NCI-H1930 (cell line): ENCODE measurements around the gene YWHAG.
"Not testable (repeated sequence)": the region's sequence is repeated elsewhere in the genome, so short reads cannot be mapped to it uniquely, and the experiment has no call there.

Experiments used
- DNase-seq, 2 experiments: peaks; one replicate each; lab custom pipeline; 2025; lab: John Stamatoyannopoulos, UW

Gene YWHAG

DNA sequence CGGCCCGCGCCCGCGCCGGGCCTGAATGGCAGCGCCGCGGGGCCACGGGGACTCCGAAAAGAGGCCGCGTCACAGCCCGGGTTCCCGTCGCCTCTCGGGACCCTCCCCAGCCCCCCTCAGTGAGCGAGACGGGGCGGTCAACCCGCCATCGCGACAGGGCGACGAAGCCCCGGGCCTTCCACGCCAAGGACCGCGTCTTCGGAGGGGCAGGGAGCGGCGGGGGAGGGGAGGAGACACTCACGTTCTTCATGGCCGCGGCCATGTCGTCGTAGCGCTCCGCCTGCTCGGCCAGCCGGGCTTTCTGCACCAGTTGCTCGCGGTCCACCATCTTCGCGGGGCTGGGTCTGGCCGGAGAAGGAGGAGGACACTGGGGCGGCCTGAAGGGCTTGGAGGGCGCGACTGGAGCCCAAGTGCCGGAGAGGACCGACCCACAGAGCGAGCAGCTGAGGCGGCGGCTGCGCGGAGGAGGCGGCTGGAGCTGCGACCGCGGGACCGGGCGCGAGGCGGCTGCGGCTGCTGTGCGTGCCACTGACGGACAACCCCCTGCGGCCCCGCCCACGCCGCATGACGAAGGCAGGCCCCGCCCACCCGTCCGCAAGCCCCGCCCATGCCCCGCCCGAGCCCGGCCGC lies at the start of gene YWHAG:
YWHAG (minus strand) TSS at position 511 of the 630 bp plus-strand sequence; CDS start at position 328, 183 bp downstream.
- DNase-seq: peak; percentile 87 to 94

- DNase-seq: no peak
These were observed 49.4 kb upstream of the YWHAG start for GRCh38 chr7:76408121-76408560.

DNA sequence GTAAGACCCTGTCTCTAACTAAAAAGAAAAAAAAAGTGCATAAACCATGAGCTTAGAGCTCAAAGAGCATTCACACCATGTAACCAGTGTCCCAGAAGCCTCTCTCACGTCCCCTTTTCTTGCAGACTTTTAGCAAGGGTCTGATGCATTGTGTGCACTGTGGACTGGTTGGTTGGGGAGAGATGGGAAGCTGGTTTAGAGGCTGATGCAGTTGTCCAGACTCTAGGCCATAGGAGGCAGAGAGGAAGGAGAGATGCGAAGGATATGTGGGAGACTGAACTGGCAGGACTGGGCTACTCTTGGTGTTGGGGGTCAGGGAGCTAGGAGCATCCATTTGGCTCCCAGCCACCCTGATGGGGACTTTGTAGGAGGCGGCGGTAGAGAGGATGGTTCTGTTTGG lies 48.9 kb upstream of the YWHAG start:
- no peak for DNase-seq

DNA sequence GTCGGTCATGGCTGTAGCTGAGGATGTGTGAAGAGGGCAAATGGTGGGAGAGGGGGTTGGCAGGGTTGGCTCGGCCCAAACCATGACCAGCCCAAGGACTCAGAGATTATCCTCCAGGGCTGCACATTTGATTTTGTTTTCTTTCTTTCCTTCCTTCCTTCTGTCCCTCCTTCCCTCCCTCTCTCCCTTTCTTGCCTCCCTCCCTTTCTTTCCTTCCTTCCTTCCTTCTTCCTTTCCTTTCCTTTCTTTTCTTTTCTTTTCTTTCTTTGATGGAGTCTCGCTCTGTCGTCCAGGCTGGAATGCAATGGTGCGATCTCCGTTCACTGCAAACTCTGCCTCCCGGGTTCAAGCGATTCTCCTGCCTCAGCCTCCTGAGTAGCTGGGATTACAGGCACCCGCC lies 46.9 kb upstream of the YWHAG start:
- no peak for DNase-seq

DNA sequence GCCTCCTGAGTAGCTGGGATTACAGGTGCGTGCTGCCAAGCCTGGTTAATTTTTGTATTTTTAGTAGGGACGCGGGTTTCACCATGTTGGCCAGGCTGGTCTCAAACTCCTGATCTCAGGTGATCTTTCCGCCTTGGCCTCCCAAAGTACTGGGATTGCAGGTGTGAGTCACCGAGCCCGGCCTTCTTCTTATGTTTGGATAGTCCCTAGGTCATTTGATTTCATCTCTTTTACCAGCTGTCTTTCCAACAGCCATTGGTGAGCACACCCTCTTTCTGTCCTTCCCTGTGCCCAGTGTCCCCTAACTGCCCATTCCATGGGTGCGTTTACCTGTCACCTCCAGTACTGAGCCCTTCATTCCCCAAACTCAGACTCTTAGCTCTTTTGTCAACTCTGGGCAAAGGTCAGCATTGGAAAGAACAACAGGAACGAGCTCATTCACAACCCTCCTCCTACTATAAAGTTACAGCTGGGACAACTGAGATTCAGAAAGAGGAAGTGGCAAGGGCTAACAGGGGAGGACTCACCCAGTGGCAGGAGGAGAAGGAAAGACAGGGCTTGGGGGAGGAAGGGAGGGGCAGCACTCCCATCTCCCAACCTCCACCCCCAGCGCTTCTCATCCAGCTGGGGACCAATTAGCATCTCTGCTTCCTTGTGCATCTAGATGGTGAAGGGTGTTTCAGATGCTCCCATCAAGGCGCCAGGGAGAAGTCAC lies 45.1 kb upstream of the YWHAG start:
- no peak for DNase-seq

GRCh38 chr7:76403097-76403496 lies 44.3 kb upstream of the YWHAG start:
- not testable (repeated sequence) for DNase-seq

GRCh38 chr7:76400248-76400647 lies 41.5 kb upstream of the YWHAG start:
- no peak for DNase-seq

DNA sequence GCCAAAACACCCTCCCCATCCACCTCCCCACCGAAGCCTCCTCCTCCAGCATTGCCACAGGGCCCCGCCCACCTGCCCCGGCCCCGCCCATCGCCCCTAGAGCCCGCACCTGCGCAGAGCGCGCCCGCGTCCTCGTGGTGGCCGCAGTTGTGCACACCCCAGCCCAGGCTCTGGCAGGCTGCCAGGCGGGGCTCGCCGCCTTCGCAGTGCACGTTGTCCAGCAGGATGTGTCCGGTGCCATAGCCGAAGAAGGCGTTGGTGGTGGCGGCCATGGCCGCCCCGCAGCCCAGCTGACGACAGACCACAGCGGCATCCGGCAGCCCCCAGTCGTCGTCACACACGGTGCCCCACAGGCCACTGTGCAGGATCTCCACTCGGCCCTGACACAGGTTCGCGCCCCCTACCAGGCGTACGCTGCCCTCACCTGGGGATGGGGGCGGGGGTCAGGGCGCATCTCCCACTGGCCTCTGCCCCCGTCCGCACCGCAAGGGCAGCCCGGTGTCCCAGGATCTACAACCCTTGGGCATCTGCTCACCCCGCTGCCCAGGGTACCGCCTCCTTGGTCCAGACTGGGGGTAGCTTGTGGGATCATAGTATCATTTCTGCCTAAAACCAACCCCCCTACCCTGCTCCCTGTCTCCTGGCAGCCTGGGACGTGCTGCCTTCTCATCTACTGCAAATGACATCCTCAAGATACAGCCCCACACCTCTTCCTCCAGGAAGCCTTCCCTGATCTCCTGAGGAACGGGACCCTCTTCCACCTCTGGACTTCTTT lies 38.8 kb upstream of the YWHAG start:
- DNase-seq: peak; percentile 71 to 81

DNA sequence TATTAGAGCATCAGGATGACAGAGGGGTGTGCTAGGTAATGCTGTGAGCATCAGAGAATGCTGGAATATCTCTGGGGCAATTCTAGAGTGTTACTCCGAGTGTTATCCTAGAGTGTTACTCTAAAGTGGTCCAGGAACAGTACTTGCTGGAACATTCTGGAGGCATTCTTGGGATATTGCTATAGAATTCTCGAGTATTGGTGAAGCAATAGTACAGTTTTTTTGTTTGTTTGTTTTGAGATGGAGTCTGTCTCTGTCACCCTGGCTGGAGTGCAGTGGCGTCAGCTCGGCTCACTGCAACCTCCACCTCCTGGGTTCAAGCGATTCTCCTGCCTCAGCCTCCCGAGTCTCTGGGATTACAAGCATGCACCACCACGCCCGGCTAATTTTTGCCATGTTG lies 38.1 kb upstream of the YWHAG start:
- DNase-seq: no peak

DNA sequence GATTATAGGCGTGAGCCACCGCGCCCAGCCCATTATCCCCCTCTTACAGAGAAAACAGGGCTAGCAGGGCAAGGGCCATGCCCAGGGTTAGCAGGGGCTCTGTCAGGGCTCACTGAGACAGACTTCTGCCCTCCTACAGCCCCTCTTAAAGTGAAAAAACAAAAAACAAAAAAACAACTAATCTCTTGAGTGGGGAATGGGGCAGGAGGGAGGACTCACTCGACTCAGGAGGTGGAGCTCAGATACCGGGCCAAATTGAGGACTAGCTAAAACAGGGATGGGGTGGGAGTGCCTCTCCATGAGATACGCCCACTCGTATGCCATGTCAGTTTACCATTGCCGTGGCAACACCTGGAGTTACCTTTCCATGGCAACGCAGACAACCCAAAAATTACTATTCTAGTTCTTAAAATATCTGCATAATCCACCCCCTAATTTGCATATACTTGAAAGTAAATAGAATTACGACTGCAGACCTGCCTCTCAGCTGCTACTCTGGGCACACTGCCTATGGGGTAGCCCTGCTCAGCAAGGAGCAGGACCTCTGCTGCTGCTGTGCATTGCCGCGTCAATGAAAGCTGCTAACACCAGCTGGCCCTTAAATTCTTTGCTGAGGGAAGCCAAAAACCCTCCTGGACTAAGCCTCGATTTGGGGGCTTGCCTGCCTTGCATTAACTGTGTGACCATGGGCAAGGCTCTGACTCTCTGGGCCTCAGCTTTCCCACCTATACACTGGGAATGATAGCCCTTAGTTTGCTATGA lies 37.4 kb upstream of the YWHAG start:
- DNase-seq: no peak

DNA sequence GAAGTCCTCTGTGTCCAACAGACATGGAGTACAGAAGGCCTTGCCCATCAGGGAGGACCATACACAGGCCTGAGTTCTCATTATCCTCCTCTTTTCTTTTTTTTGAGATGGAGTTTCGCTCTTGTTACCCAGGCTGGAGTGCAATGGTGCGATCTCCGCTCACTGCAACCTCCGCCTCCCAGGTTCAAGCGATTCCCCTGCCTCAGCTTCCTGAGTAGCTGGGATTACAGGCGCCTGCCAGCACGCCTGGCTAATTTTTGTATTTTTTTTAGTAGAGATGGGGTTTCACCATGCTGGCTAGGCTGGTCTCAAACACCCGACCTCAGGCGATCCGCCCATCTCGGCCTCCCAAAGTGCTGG lies 36.8 kb upstream of the YWHAG start:
- not testable (repeated sequence) for DNase-seq

DNA sequence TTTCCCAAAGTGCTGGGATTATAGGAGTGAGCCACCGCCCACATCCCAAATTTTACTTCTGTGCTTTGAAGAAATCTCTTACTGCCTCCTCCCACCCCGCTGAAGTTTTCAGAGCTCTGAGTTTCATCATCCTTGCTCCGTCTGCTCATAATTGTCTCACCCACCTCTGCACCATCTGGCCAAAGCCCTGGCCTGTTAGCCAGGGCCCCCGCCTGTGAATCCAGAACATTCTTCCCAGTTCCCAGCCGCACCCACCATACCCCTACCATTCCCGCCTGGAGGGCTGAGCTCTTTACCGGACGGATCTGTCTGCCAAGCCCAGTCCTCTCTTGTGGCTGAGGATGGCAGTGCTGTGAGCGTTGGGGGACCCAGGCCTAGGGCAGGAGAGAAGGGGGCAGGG lies 36.2 kb upstream of the YWHAG start:
- no peak for DNase-seq

DNA sequence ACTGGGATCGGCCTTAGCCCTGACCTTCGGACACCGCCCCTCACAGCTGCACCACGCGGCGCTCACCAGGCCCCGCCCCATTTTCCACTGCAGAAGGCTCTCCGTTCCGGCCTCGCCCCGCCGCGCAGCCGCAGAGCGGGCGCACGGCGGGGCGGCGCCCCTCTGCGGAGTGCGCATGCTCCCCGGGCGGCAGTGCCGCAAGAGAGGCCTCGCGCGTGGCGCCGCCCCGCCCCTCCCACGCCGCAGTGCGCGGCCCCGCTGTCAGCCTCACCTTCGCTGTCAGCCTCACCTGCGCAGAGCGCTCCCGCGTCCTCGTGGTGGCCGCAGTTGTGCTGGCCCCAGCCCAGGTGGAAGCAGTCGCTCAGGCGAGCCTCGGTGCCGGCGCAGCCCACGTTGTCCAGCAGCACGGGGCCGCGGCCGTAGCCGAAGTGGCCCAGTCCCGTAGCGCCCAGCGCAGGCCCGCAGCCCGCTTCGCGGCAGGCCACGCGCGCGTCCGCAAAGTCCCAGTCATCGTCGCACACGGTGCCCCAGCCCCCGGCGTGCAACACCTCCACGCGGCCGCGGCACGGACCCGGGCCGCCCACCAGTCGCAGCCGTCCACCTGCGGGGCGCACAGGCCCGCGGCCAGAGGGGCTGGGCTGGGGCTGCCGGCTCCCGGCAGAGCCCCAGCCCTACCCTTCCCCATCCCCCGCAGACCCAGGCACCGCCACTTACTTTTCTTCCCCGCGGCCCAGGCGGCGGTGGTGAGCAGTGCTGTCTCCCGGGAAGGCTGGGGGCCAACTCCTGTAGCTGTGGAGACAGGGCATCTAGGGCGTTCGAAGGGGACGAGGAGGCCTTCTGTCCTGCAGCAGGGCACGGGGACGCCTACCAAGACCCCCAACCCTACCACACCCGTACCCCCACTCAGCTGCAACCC lies 34.6 kb upstream of the YWHAG start:
- peak; percentile 91 to 96 for DNase-seq

- DNase-seq: no peak
These were observed 33.8 kb upstream of the YWHAG start for GRCh38 chr7:76392531-76393115.

GRCh38 chr7:76390092-76390491 lies 31.3 kb upstream of the YWHAG start:
- DNase-seq: no peak

DNA sequence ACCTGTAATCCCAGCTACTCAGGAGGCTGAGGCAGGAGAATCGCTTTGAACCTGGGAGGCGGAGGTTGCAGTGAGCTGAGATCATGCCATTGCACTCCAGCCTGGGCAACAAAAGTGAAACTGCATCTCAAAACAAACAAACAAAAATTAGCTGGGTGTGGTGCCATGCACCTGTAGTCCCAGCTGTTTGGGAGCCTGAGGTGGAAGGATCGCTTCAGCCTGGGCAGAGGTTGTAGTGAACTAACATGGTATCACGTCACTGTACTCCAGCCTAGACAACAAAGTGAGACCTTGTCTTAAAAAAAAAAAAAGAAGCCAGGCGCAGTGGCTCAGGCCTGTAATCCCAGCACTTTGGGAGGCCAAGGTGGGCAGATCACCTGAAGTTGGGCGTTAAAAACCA lies 29.0 kb upstream of the YWHAG start:
- DNase-seq: not testable (repeated sequence)

GRCh38 chr7:76386691-76387260 lies 28.0 kb upstream of the YWHAG start:
- no peak for DNase-seq

DNA sequence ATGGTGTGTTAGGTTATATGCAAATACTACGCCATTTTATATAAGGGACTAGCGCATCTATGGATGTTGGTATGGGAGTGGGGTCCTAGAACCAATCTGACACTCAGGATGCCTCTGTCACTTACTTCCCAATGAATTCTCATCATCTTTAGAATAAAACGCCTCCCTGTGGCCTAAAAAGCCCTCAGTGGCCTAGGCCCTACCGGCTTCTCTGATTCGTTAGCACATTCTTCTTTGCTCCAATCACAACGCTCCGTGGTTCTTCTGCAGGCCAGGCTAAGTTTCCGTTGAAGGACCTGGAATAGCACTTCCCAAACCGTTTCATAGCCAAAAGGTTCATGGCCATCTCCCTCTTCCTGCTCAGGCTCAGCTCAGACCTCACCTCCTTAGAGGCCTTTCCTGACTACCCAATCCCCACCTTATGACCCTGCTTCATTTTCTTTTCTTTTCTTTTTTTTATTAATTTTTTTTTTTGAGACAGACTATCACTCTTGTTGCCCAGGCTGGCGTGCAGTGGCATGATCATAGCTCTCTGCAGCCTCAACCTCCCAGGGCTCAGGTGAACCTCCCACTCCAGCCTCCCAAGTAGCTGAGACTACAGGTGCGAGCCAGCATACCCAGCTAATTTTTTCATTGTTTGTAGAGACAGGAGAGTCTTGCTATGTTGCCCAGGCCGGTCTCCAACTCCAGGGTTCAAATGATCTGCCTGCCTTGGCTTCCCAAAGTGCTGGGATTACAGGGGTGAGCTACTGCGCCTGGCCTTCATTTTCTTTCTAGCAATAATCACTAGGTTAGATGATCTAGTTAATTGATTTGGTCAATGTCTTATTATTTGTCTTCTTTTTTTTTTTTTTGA lies 24.5 kb upstream of the YWHAG start:
- DNase-seq: peak; percentile 45 to 56

- DNase-seq: no peak
These were observed 23.0 kb upstream of the YWHAG start for GRCh38 chr7:76381814-76382213.

DNA sequence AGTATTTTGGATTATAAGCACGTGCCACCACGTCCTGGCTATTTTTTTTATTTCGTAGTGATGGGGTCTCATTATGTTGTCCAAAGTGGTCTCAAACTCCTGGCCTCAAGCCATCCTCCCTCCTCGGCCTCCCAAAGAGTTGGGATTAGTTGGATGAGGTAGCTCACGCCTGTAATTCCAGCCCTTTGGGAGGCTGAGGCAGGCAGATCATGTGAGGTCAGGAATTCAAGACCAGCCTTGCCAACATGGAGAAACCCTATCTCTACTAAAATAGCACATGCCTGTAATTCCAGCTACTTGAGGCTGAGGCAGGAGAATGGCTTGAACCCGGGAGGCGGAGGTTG lies 21.8 kb upstream of the YWHAG start:
- no peak for DNase-seq
